HG02884 (cell line): ENCODE measurements around the gene MLANA.
A peak's percentile ranks its signal among the peaks of the same experiment; 100 is the strongest.

ENCODE experiments used
- ATAC-seq: cut with Tn5 transposase; IDR thresholded peaks from one replicate; pipeline ENCODE4 v1.9.1; 2021; ENCODE audit warnings: mild to moderate bottlenecking, moderate library complexity; ENCODE audit not compliant: unreplicated experiment

MLANA gene

GRCh38 chr9:5897851-5898250 lies 7.2 kb downstream of the MLANA start:
- no peak for ATAC-seq

DNA sequence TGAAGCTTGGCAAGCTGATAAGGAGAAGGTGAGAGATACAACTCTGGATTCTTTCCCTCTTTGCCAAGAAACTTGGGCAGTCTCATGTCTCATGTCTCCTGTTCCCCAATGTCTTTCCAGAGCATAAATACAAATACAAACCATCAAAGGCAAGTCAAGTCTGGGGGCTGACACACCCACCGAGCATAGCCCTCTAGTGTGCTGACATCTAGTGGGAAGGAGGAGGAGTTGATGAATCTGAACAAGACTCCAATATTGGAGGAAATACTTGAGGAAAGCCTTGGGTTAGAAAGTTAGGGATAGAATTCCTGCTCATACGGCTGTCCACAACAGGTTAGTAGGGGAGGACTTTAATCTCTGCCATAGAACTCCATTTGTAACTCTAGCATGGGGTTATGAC lies 8.6 kb downstream of the MLANA start:
- no peak for ATAC-seq

DNA sequence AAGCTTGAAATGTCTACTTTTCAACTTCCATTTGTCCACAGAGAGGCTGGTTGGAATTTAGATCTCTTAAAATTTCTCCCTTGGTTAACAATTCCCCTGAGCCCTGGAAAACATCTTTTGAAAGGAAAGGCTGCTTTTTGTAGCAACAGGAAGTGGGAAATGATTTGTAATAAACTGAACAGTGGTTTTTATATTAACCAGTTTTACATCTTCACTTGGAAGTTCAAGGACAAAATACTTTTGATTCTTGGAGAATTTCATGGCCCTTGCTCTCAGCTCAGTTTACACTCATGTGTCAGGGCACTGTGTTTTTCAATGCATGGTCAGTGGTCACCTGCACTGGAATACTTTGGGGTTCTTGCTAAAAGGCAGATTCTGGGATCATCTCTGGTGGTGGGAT lies 9.9 kb downstream of the MLANA start:
- ATAC-seq: no peak

- no peak for ATAC-seq
Measured at GRCh38 chr9:5902377-5902776, 11.7 kb downstream of the MLANA start.

DNA sequence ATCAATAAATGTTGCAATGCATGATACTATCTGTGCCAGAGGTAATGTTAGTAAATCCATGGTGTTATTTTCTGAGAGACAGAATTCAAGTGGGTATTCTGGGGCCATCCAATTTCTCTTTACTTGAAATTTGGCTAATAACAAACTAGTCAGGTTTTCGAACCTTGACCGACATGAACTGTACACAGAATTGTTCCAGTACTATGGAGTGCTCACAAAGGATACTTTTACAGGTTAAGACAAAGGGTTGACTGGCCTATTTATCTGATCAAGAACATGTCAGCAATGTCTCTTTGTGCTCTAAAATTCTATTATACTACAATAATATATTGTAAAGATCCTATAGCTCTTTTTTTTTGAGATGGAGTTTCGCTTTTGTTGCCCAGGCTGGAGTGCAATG lies 18.2 kb downstream of the MLANA start:
- no peak for ATAC-seq

- ATAC-seq: no peak
Measured at GRCh38 chr9:5909976-5910375, 19.3 kb downstream of the MLANA start.

DNA sequence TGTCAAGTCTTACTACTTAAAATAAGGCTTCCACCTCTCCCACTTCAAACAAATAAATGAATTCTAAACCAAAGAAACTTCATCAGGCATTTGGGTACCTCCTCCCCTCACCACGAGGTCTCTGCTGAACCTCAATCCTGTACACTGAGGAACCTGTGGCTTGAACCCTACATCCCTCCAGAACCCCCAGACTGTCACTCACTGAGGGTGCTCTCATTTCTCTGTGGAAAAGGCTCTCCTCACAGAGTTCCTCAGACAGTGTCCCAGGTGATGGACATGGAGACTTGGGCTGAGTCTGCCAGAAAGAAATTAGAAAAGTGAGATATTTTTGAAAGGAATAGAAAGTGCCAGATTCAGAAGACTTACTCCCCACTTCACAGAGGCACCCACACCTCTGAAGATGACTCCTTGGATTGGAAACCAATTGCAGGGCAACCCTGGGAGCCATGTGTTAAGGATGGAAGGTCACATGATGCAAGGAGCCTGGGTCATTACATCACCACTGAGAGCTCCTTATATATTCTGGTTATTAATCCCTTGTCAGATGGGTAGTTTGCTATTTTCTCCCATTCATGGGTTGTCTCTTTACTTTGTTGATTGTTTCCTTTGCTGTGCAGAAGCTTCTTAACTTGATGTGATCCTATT lies 19.8 kb downstream of the MLANA start:
- no peak for ATAC-seq

DNA sequence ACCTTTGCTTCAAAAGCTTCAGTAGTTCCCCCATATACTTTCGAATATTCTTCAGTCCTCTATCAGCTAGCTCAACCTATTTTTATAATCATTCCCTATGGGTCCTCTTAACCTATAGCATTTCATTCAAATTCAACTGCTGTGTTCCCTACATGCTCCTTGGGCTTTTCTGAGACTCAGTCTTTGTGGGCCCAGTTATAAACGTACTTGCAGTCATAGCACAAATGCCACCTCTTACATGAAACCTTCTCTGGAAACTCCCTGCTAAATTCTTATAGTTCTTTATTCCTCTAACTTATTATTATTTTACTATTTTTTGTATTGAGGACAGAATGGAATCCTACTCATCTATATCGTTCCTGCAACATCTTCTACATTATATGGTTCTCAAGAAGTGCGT lies 24.7 kb downstream of the MLANA start:
- ATAC-seq: no peak

- no peak for ATAC-seq
Measured at GRCh38 chr9:5917273-5917672, 26.6 kb downstream of the MLANA start.

DNA sequence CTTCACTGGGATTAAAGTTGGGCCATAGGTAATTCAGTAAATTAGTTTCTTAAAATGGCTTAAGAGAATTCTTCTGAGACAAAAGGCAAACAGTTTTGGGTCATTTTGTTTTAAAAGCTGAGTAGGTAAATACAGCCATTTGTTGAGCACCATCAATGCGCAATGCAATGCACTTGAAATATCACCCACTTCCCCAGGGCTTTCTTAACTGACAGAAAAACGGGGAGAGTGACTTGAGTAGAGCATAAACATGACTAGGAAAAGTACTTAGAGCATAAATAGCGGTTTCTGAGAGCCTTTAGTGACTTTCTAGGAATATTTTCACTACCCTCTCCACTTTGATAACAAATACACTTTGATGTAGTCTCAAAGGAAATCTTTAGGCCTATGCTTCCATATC lies 27.2 kb downstream of the MLANA start:
- no peak for ATAC-seq

DNA sequence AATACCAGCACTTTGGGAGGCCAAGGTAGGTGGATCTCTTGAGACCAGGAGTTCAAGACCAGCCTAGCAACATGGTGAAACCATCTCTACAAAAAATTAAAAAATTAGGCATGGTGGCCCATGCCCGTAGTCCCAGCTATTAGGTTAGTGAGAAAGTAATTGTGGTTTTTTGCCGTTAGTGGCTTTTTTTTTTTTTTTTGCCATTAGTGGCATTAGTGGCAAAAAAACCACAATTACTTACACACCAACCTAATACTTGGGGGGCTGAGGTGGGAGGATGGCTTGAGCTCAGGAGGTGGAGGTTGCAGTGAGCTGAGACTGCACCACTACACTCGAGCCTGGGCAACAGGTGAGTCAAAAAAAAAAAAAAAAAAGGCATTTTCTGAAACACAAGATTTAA lies 27.8 kb downstream of the MLANA start:
- no peak for ATAC-seq

GRCh38 chr9:5920860-5921328 lies 30.2 kb downstream of the MLANA start:
- peak; percentile 90 for ATAC-seq

DNA sequence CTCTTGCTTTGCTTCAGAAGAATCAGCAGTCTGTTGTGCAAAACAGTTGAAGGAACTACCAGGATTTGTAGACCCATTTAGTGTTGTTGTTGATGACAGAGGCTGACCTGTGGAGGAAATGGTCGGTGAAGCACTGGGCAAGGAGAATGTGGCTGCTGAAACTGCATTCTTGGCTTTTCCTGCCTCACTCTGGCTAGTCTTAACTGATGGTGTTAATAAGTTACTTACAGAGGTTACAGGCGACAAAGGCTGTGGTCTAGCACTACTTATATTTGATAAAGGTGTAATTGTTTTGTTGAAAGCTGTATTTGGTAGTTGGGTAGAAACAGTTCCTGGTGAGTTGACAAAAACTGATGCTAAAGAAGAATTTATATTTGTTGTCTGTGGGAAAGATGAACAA lies 31.5 kb downstream of the MLANA start:
- no peak for ATAC-seq

DNA sequence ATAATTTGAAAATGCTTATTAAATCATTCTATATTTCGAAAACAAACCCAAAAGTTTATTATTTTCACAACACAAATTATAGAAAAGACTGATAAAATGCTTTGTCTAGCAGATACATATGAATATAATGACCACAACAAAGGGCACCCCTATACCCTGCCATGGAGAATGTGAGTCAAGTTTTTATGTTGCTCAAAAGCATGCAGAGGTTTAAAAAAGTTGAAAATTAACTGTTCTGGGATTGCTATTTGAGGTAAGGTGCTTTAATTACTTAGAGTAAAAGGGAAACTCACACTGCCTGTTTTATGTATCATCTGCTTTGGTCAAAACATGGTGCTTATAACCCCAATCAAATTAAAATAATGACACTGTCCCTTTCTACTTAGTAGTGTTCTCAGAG lies 41.0 kb downstream of the MLANA start:
- no peak for ATAC-seq

DNA sequence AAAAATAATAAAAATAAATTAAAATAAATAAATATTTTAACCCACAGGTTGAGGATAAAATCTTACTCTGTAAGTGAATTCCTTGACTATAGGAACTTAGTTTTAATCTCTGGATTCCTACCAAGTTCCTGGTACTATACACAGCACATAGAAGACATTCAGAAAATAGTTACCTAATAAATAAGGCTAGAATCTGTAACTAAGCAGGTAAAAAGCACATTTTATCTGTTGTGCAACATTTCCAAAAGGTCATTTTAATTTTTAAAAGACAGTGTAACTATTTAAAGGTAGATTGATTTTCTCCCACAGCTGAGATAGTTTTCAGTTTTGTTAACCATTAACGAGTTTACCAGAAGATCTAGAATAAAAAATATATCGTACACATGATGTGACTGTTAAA lies 47.8 kb downstream of the MLANA start:
- no peak for ATAC-seq

- no peak for ATAC-seq
Measured at GRCh38 chr9:5939530-5939929, 48.8 kb downstream of the MLANA start.

- ATAC-seq: no peak
Measured at GRCh38 chr9:5941214-5941613, 50.5 kb downstream of the MLANA start.

GRCh38 chr9:5945112-5945511 lies 54.4 kb downstream of the MLANA start:
- ATAC-seq: no peak

DNA sequence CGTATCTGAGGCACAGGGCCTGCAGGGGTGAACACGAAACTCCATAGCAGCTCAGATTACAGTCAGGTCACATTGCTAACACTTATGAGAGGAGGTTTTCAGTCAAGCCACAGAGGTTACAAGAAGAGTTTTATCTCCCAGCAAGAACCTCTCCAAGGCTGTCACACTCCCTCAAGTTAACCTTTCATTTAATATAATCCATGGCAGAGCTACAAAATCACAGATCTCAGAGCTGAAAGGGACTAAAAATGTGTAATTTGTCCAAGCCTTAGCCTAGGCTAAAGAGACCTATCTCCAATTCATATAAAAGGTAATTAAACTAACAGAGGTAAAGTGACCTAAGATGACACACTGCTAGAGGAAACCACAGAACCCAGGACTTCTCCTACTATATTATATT lies 57.2 kb downstream of the MLANA start:
- no peak for ATAC-seq

DNA sequence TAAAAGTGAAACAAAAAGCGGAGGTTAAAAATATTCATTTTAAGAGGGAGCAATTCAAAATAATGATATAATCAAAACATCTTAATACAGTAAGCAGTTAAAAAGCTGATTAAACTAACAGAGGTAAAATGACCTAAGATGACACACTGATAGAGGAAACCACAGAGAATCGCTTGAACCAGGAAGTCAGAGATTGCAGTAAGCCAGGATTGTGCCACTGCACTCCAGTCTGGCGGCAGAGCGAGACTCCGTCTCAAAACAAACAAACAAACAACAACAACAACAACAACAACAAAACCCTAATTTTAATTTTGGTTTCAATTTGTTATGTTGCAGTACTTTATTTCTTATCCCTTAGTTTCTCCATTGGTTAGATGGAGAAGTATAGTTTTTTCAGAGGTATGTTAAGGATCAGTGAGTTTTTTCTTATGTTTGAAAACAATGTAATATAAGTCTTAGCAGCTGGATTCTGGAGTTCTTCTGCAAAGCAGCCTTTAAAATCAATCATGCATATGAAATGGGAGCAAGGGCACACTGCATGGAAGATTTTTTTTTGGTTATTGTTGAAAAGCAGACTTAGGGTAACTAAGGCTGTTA lies 58.5 kb downstream of the MLANA start:
- ATAC-seq: peak; percentile 77

GRCh38 chr9:5950261-5950660 lies 59.6 kb downstream of the MLANA start:
- ATAC-seq: no peak

GRCh38 chr9:5951686-5952211 lies 61.1 kb downstream of the MLANA start:
- no peak for ATAC-seq
